Liver (tissue), 9 donors: ENCODE measurements around the gene LCN10. TPM values are rescaled to one million over a fixed set of nuclear protein-coding genes. Genes with fewer than 3 reads are reported as not detected.
"Not testable (repeated sequence)": the region's sequence is repeated elsewhere in the genome, so short reads cannot be mapped to it uniquely, and the experiment has no call there.

ENCODE experiments used
- DNase-seq: peaks from one replicate; pipeline ENCODE4 v3.0.0-alpha.2; 2017; ENCODE audit warnings: low spot score
- H3K27ac ChIP-seq, 2 donors: one replicate each; pipeline ENCODE4 v1.7.0; 2013; ENCODE audit warnings: inconsistent platforms in 2 of 2, low read length in 2 of 2, control low read depth in 1 of 2, low read depth in 1 of 2, mild to moderate bottlenecking in 1 of 2
- H3K27me3 ChIP-seq, 4 donors: one replicate each; pipeline versions ENCODE4 v1.6.1 to v1.7.0; 2013; ENCODE audit warnings: low read length in 3 of 4, inconsistent platforms in 1 of 4, mild to moderate bottlenecking in 1 of 4, moderate library complexity in 1 of 4; ENCODE audit not compliant: control insufficient read depth in 4 of 4, insufficient read depth in 4 of 4
- H3K36me3 ChIP-seq, 4 donors: one replicate each; pipeline versions ENCODE4 v1.6.1 to v1.7.0; 2013; ENCODE audit warnings: low read length in 3 of 4, mild to moderate bottlenecking in 3 of 4, low read depth in 1 of 4, moderate library complexity in 1 of 4; ENCODE audit not compliant: control insufficient read depth in 4 of 4, insufficient read depth in 3 of 4
- H3K4me1 ChIP-seq, 4 donors: one replicate each; pipeline versions ENCODE4 v1.6.1 to v1.7.0; 2013; ENCODE audit warnings: low read length in 3 of 4, mild to moderate bottlenecking in 3 of 4, moderate library complexity in 1 of 4; ENCODE audit not compliant: control insufficient read depth in 4 of 4, insufficient read depth in 4 of 4
- H3K4me3 ChIP-seq, 3 donors: one replicate each; pipeline versions ENCODE4 v1.6.1 to v1.7.0; 2013; ENCODE audit warnings: low read length in 3 of 3, control low read depth in 1 of 3, low read depth in 1 of 3, mild to moderate bottlenecking in 1 of 3
- H3K9ac ChIP-seq, 2 donors: one replicate each; pipeline ENCODE4 v1.7.0; 2013; ENCODE audit warnings: low read length in 2 of 2, mild to moderate bottlenecking in 2 of 2, moderate library complexity in 2 of 2, control low read depth in 1 of 2, low read depth in 1 of 2
- H3K9me3 ChIP-seq, 4 donors: one replicate each; pipeline versions ENCODE4 v1.6.1 to v1.7.0; 2013; ENCODE audit warnings: low read length in 3 of 4; ENCODE audit not compliant: control insufficient read depth in 4 of 4
- ATF3 ChIP-seq: IDR thresholded peaks from 2 replicates; pipeline ENCODE4 v1.6.1; 2016; ENCODE audit warnings: antibody characterized with exemption
- CTCF ChIP-seq: fragments of 150-350 bp; IDR thresholded peaks from 2 replicates; pipeline ENCODE4 v1.5.1; 2017; ENCODE audit warnings: improper control_type of control experiment, low read depth, low read length; ENCODE audit not compliant: missing input control
- EGR1 ChIP-seq, 2 donors: IDR thresholded peaks; 2 replicates each; pipeline ENCODE4 v1.6.1; 2016 to 2018; ENCODE audit warnings: antibody characterized with exemption in 2 of 2, low read depth in 2 of 2
- FOXA1 ChIP-seq: IDR thresholded peaks from 2 replicates; pipeline ENCODE4 v1.6.1; 2016; ENCODE audit warnings: antibody characterized with exemption
- GABPA ChIP-seq, 2 donors: IDR thresholded peaks in 1 of 2; conservative IDR thresholded peaks in 1 of 2; 2 replicates each; pipeline ENCODE4 v1.6.1; 2016; ENCODE audit warnings: antibody characterized with exemption in 2 of 2, mild to moderate bottlenecking in 1 of 2, moderate library complexity in 1 of 2
- HNF4A ChIP-seq, 2 donors: conservative IDR thresholded peaks; 2 replicates each; pipeline ENCODE4 v1.6.1; 2016; ENCODE audit warnings: antibody characterized with exemption in 2 of 2, mild to moderate bottlenecking in 2 of 2
- HNF4G ChIP-seq: IDR thresholded peaks from 2 replicates; pipeline ENCODE4 v1.6.1; 2016; ENCODE audit warnings: antibody characterized with exemption
- JUND ChIP-seq, 2 donors: IDR thresholded peaks; 2 replicates each; pipeline ENCODE4 v1.6.1; 2016; ENCODE audit warnings: antibody characterized with exemption in 2 of 2
- NR2F2 ChIP-seq: IDR thresholded peaks from 2 replicates; pipeline ENCODE4 v1.6.1; 2016; ENCODE audit warnings: antibody characterized with exemption
- RXRA ChIP-seq, 2 donors: IDR thresholded peaks; 2 replicates each; pipeline ENCODE4 v1.6.1; 2017 to 2018; ENCODE audit warnings: antibody characterized with exemption in 2 of 2, mild to moderate bottlenecking in 1 of 2
- SP1 ChIP-seq: IDR thresholded peaks from 2 replicates; pipeline ENCODE4 v1.6.1; 2018; ENCODE audit warnings: antibody characterized with exemption, mild to moderate bottlenecking
- TAF1 ChIP-seq: conservative IDR thresholded peaks from 2 replicates; pipeline ENCODE4 v1.6.1; 2016; ENCODE audit warnings: antibody characterized with exemption, mild to moderate bottlenecking
- YY1 ChIP-seq: IDR thresholded peaks from 2 replicates; pipeline ENCODE4 v1.6.1; 2016; ENCODE audit warnings: antibody characterized with exemption, mild to moderate bottlenecking
- WGBS: extraction: QIAGEN DNeasy Blood & Tissue Kit; methylation state at CpG from one replicate; pipeline ENCODE4 v1.1.7; 2013; 5-methylcytosine and 5-hydroxymethylcytosine counted together
- polyA plus RNA-seq, 2 donors: library from polyadenylated mRNA; stranded (reverse) in 1 of 2; unstranded in 1 of 2; fragments of 200-250 nt in 1 of 2; fragments of >200 nt in 1 of 2; fragmentation: Nextera tagmentation in 1 of 2; extraction: Ambion mirVana in 1 of 2; gene quantifications; one replicate each; pipeline versions ENCODE4 v1.2.1 to v1.2.3, GENCODE V29; 2013 to 2015
- total RNA-seq, 2 donors: library from RNA; depleted of rRNA; stranded (reverse); fragments of >200 nt; gene quantifications; one replicate each; pipeline ENCODE4 v1.2.3, GENCODE V29; 2014
- TF ChIP-seq, protein P1 (sequence below): IDR thresholded peaks from 2 replicates; pipeline ENCODE4 v1.6.1; 2016; ENCODE audit warnings: antibody characterized with exemption
- donor health status: healthy.
- donor health status: healthy.
- donor health status: healthy.
- donor health status: healthy.
- donor health status: healthy.

LCN10 gene
- total and polyA plus RNA-seq, 4 donors = 0.08 to 0.14 (median 0.11) TPM

DNA sequence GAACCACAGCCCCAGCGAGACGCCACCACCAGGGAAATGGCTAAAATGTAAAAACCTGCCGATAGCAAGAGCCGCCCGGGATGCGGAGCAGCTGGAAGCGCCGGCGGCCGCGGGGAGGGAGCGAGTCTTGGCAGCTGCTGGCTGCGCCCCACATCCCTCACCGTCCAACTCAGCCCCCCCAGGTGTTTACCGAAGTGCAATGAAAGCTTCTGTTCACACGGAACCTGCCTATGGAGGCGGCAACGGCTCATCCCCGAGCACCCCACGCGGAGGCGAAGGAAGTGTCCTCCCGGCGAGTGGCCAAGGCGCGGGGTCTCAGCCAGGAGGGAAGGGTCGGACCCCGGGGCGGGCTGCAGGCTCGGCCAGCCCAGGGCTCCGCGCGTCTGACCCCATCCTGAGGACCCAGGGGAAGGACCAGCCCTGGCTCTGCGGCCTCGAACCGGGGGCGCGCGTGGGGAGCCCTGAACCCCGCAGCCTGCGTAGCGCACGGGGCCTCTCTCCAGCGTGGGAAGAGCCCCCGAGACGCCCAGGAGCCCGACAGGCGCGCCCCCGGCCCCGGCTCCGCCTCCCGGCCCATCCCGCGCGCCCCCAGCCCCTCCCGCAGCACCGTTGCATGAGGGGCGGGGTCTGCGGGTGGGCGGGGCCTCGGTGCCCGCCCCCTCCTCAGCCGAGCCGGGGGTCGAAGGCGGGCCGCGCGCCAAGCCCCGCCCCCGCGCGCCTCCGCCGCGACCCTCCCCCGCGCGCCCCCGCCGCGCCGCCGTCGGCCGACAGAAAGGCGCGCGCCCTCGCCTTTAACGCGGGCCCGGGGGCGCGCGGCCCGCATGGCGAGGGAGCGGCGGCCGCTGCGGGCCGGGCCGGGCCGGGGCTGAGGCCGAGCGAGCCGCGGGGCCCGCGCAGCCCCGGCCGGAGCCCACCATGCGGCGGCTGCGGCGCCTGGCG is 30.7 kb downstream of the LCN10 start, which contains the start of gene DIPK1B (continued):
- TF ChIP-seq CTCF (no peak), RXRA (IDR thresholded peaks at IDR 0.05) (no peak), EGR1 (IDR thresholded peaks at IDR 0.05; ENCODE audit: low read depth in 2 of 2) (no peak), TAF1 (no peak), HNF4G (no peak), FOXA1 (no peak)

DNA sequence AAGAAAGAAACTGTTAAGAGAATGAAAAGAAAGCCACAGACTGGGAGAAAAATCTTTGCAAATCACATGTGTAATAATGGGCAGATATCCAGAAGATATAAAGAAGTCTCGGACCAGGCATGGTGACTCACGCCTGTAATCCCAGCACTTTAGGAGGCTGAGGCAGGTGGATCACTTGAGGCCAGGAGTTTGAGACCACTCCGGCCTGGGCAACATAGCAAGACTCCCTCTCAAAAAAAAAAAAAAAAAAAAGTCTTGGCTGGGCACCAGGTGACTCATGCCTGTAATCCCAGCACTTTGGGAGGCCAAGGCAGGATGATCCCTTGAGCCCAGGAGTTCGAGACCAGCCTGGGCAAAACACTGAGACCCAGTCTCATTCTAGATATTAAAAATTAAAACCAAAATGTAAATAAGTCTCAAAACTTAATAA is 31.5 kb downstream of the LCN10 start:
- H3K9me3 ChIP-seq, H3K9ac ChIP-seq, DNase-seq, H3K36me3 ChIP-seq, H3K27me3 ChIP-seq, H3K4me3 ChIP-seq, H3K27ac ChIP-seq: not testable (repeated sequence)
- 59% methylated on average over 4 of the region's 4 CpGs for WGBS
- peaks cover 4 to 17% (median 13%) of the 10 kb centered on the region in 4 donors for H3K4me1 ChIP-seq
- TF ChIP-seq JUND (IDR thresholded peaks at IDR 0.05) = peak; percentile 70 to 80

DNA sequence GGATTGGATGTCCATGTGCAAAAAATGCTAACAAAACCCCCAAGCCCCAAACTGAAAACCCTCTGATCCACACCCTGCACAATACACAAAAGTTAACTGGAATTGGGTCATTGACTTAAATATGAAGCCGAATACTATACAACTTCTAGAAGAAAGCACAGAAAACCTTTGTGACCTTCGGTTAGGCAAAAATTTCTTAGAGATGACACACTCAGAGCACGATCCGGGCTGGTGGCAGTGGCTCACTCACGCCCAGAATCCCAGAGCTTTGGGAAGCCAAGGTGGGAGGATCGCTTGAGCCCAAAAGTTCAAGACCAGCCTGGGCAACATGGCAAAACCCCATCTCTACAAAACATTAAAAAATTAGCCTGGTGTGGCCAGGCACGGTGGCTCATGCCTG is 32.2 kb downstream of the LCN10 start:
- Histone ChIP-seq H3K27ac (no peak overlapping the region), H3K4me3 (no peak overlapping the region), H3K27me3 (no peaks in the 10 kb centered on the region), H3K4me1 (peaks cover 4 to 17% (median 13%) of the 10 kb centered on the region in 4 donors), H3K36me3 (no peaks in the 10 kb centered on the region), H3K9ac (no peak overlapping the region), H3K9me3 (no peaks in the 10 kb centered on the region)
- 90% methylated on average over 7 of the region's 7 CpGs for WGBS
- no peak for DNase-seq
- TF ChIP-seq SP1 (no peak), HNF4A (conservative IDR thresholded peaks at IDR 0.05) (no peak), ATF3 (no peak), TAF1 (no peak), RXRA (IDR thresholded peaks at IDR 0.05) (no peak), GABPA (IDR thresholded peaks at IDR 0.05 in 1 of 2, conservative IDR thresholded peaks at IDR 0.05 in 1 of 2) (no peak), NR2F2 (no peak), YY1 (no peak), JUND (IDR thresholded peaks at IDR 0.05) (no peak)
- TF ChIP-seq, protein P1, sequence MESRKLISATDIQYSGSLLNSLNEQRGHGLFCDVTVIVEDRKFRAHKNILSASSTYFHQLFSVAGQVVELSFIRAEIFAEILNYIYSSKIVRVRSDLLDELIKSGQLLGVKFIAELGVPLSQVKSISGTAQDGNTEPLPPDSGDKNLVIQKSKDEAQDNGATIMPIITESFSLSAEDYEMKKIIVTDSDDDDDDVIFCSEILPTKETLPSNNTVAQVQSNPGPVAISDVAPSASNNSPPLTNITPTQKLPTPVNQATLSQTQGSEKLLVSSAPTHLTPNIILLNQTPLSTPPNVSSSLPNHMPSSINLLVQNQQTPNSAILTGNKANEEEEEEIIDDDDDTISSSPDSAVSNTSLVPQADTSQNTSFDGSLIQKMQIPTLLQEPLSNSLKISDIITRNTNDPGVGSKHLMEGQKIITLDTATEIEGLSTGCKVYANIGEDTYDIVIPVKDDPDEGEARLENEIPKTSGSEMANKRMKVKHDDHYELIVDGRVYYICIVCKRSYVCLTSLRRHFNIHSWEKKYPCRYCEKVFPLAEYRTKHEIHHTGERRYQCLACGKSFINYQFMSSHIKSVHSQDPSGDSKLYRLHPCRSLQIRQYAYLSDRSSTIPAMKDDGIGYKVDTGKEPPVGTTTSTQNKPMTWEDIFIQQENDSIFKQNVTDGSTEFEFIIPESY = no peak
